B cell (primary cell): ENCODE measurements around the gene LILRA2. TPM values are rescaled to one million over a fixed set of nuclear protein-coding genes. Genes with fewer than 3 reads are reported as not detected.

Experiments used
- ATAC-seq: fragments of 200-7000 bp; cut with Tn5 transposase; one replicate; pipeline ENCODE4 v1.10.0; 2021; ENCODE audit warnings: low read depth, mild to moderate bottlenecking, moderate number of reproducible peaks, moderate library complexity
- CTCF ChIA-PET: fragments of 350-600 bp; sonication (Branson Sonifier 250); formaldehyde crosslinking; loops from one replicate; lab custom pipeline; 2021; ENCODE audit warnings: antibody characterized with exemption, inconsistent platforms; lab: Charles Lee
- POLR2A ChIA-PET: fragments of 350-600 bp; sonication (Branson Sonifier 250); formaldehyde crosslinking; loops from one replicate; lab custom pipeline; 2021; ENCODE audit warnings: antibody characterized with exemption; lab: Charles Lee
- DNase-seq: peaks from one replicate; pipeline ENCODE4 v3.0.0; 2013
- H2AFZ ChIP-seq: 2 replicates; pipeline ENCODE4 v1.6.1; 2012; ENCODE audit warnings: mild to moderate bottlenecking, low read depth, low read length; ENCODE audit not compliant: insufficient read depth, poor library complexity, severe bottlenecking
- H3K27ac ChIP-seq, 2 donors: 1 replicate in 1 of 2; 2 replicates in 1 of 2; pipeline ENCODE4 v1.5.1; 2012 to 2013; ENCODE audit warnings: low read length in 2 of 2, mild to moderate bottlenecking in 2 of 2, moderate library complexity in 1 of 2
- H3K27me3 ChIP-seq, 4 experiments: fragments of 200-600 bp in 1 of 4; sonication (generic) in 1 of 4; replicated peaks in 1 of 4; 1 replicate in 2 of 4; 2 replicates in 2 of 4; pipeline versions ENCODE4 v1.6.1 to v1.7.0; 2013 to 2016; ENCODE audit warnings: low read length in 3 of 4, mild to moderate bottlenecking in 2 of 4, mixed read lengths in 1 of 4, moderate library complexity in 1 of 4; ENCODE audit not compliant: insufficient read depth in 4 of 4, control insufficient read depth in 3 of 4; ENCODE audit errors: control extremely low read depth in 1 of 4
- H3K36me3 ChIP-seq, 2 experiments: replicated peaks in 1 of 2; 1 replicate in 1 of 2; 2 replicates in 1 of 2; pipeline versions ENCODE4 v1.6.1 to v1.7.1; 2013; ENCODE audit warnings: low read length in 1 of 2; ENCODE audit not compliant: insufficient read depth in 2 of 2, control insufficient read depth in 1 of 2; ENCODE audit errors: control extremely low read depth in 1 of 2, extremely low read depth in 1 of 2
- H3K4me1 ChIP-seq, 2 donors: fragments of 200-600 bp in 1 of 2; sonication (generic) in 1 of 2; 1 replicate in 1 of 2; 2 replicates in 1 of 2; pipeline versions ENCODE4 v1.5.1 to v1.6.1; 2013 to 2017; ENCODE audit warnings: low read length in 2 of 2; ENCODE audit not compliant: control insufficient read depth in 2 of 2, insufficient read depth in 2 of 2
- H3K4me2 ChIP-seq: replicated peaks from 2 replicates; pipeline ENCODE3; 2012; ENCODE audit warnings: mild to moderate bottlenecking, low read depth, low read length; ENCODE audit not compliant: poor library complexity, severe bottlenecking
- H3K4me3 ChIP-seq, 5 experiments: fragments of 200-600 bp in 1 of 5; sonication (generic) in 1 of 5; 1 replicate in 3 of 5; 2 replicates in 2 of 5; pipeline versions ENCODE4 v1.5.1 to v1.7.0; 2011 to 2016; ENCODE audit warnings: low read length in 4 of 5, mild to moderate bottlenecking in 4 of 5, low read depth in 2 of 5, control low read depth in 1 of 5, moderate library complexity in 1 of 5; ENCODE audit not compliant: insufficient read depth in 1 of 5; ENCODE audit errors: control extremely low read depth in 1 of 5, extremely low read depth in 1 of 5
- H3K79me2 ChIP-seq: fragments of 200-600 bp; sonication (generic); one replicate; pipeline ENCODE4 v1.6.0; 2016; ENCODE audit warnings: low read length; ENCODE audit not compliant: control insufficient read depth, insufficient read depth
- H3K9ac ChIP-seq: fragments of 200-600 bp; sonication (generic); 2 replicates; pipeline ENCODE4 v1.6.1; 2017; ENCODE audit warnings: mild to moderate bottlenecking, low read length, moderate library complexity
- H3K9me3 ChIP-seq, 3 donors: one replicate each; pipeline versions ENCODE4 v1.6.1 to v1.7.1; 2013; ENCODE audit warnings: low read length in 2 of 3; ENCODE audit not compliant: control insufficient read depth in 2 of 3, insufficient read depth in 1 of 3; ENCODE audit errors: control extremely low read depth in 1 of 3
- H4K20me1 ChIP-seq: 2 replicates; pipeline ENCODE4 v1.6.0; 2012; ENCODE audit warnings: mild to moderate bottlenecking, low read length; ENCODE audit not compliant: insufficient read depth, control insufficient read depth, poor library complexity, severe bottlenecking
- H3K27ac Mint-ChIP-seq: one replicate; pipeline ENCODE4 v1.8.0; 2021; ENCODE audit warnings: mixed read lengths
- H3K27me3 Mint-ChIP-seq: one replicate; pipeline ENCODE4 v1.8.0; 2021; ENCODE audit warnings: mixed read lengths
- H3K4me1 Mint-ChIP-seq: one replicate; pipeline ENCODE4 v1.8.0; 2021; ENCODE audit warnings: mixed read lengths
- H3K4me3 Mint-ChIP-seq: one replicate; pipeline ENCODE4 v1.8.0; 2021; ENCODE audit warnings: mixed read lengths
- H3K9me3 Mint-ChIP-seq: one replicate; pipeline ENCODE4 v1.8.0; 2022; ENCODE audit warnings: mixed read lengths; ENCODE audit not compliant: insufficient read depth
- EZH2 ChIP-seq: IDR thresholded peaks from 2 replicates; pipeline ENCODE4 v1.6.1; 2012; ENCODE audit warnings: borderline replicate concordance, low read depth, mild to moderate bottlenecking, moderate library complexity, low read length; ENCODE audit not compliant: insufficient read depth, poor library complexity, severe bottlenecking
- WGBS: methylation state at CpG from one replicate; pipeline ENCODE4 v1.1.5; 2013; ENCODE audit warnings: missing lambda C conversion rate; ENCODE audit not compliant: insufficient coverage; 5-methylcytosine and 5-hydroxymethylcytosine counted together
- intact Hi-C: fragments of 100-400 bp; cut with micrococcal nuclease; formaldehyde crosslinking; loops from one replicate; pipeline ENCODE4 v1.10.0; 2022
- polyA plus RNA-seq: library from polyadenylated mRNA; depleted of rRNA; stranded (reverse); fragments of >200 nt; gene quantifications from 2 replicates; pipeline ENCODE4 v1.2.3, GENCODE V29; 2012
- total RNA-seq, 2 donors: library from RNA; stranded (reverse); fragments of 120-200 nt in 1 of 2; gene quantifications; 1 replicate in 1 of 2; 2 replicates in 1 of 2; pipeline versions ENCODE4 v1.2.3 to v1.2.4, GENCODE V29; 2013 to 2022
- TF ChIP-seq, protein P1 (sequence below): fragments of 200-600 bp; IDR thresholded peaks from one replicate; pipeline ENCODE4 v1.8.0; 2022; ENCODE audit warnings: antibody characterized with exemption, mild to moderate bottlenecking

The LILRA2 gene
- total and polyA plus RNA-seq, 2 donors (not counting 1 experiment from before 2014, with no cell fraction given) = 0.25 to 2.8 TPM

DNA sequence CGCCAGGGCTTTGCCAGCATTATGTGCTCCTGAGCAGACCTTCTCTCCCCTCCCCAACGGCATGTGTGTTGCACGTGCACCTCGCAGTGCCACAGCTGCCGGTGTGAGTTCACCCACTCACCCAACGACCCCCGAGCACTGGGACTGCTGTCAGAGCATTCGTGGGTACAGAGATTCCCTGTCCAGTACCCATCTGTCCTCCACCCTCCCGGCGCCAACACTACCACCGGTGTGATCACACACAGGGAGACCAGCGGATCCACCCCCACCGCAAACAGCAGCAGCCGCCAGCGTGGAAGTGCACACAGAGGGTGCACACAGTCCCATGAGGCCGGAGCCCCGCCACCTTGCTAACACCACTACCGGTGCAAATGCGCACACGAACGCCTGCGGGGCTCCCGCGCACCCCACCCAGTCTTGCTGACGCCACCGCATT is 35.8 kb downstream of the LILRA2 start:
- no peak overlapping the region for H3K27ac Mint-ChIP-seq
- H3K9me3 Mint-ChIP-seq = peaks cover 4% of the 10 kb centered on the region
- H3K27me3 ChIP-seq = no peaks in the 10 kb centered on the region
- H3K9ac ChIP-seq = no peak overlapping the region
- no peak overlapping the region for H3K4me3 Mint-ChIP-seq
- no peaks in the 10 kb centered on the region for H4K20me1 ChIP-seq
- ChIA-PET POLR2A (no interaction called here), CTCF (interaction anchor here (0.8 to 1.7 kb wide), 2 partner anchors 10 to 128 kb away, joined by 3 to 7 read pairs; no protein-coding TSS in a partner anchor)
- H2AFZ ChIP-seq = no peak overlapping the region
- WGBS = 94% methylated on average over 26 of the region's 26 CpGs
- no peak overlapping the region for H3K4me3 ChIP-seq
- H3K9me3 ChIP-seq = peaks cover 0 to 4% (median 2%) of the 10 kb centered on the region in 3 donors
- H3K4me1 Mint-ChIP-seq = peaks cover 54% of the 10 kb centered on the region
- peaks cover 37 to 46% of the 10 kb centered on the region in 2 donors for H3K4me1 ChIP-seq
- H3K27ac ChIP-seq = no peak overlapping the region
- no peak for ATAC-seq
- H3K79me2 ChIP-seq = peaks cover 9% of the 10 kb centered on the region
- H3K27me3 Mint-ChIP-seq = no peaks in the 10 kb centered on the region
- no peaks in the 10 kb centered on the region for H3K36me3 ChIP-seq
- DNase-seq = no peak
- intact Hi-C loops = no loop called here
- TF ChIP-seq EZH2 = no peak
- TF ChIP-seq, protein P1, sequence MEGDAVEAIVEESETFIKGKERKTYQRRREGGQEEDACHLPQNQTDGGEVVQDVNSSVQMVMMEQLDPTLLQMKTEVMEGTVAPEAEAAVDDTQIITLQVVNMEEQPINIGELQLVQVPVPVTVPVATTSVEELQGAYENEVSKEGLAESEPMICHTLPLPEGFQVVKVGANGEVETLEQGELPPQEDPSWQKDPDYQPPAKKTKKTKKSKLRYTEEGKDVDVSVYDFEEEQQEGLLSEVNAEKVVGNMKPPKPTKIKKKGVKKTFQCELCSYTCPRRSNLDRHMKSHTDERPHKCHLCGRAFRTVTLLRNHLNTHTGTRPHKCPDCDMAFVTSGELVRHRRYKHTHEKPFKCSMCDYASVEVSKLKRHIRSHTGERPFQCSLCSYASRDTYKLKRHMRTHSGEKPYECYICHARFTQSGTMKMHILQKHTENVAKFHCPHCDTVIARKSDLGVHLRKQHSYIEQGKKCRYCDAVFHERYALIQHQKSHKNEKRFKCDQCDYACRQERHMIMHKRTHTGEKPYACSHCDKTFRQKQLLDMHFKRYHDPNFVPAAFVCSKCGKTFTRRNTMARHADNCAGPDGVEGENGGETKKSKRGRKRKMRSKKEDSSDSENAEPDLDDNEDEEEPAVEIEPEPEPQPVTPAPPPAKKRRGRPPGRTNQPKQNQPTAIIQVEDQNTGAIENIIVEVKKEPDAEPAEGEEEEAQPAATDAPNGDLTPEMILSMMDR = no peak
- no peak overlapping the region for H3K4me2 ChIP-seq

DNA sequence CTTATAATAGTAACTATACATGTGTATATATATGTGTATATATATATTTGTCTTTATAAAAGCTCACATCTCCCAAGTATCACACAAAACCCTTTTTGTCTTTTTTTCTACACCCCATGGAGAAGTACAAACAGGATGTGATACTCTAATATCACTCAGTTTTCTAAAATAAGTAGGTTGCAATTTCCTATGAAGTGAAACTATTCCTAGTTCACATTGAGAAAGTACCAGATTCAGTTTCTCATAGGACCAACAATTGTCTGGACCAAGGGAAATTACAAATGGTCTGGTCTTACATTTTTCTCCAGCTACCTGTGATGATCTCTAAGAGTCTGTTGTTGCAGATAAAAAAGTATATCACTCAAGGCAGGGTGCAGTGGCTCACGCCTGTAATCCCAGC is 38.8 kb downstream of the LILRA2 start:
- no peak for ATAC-seq
- Histone ChIP-seq H3K4me2 (peak overlapping the region; percentile 65), H3K27ac (no peak overlapping the region), H3K36me3 (no peaks in the 10 kb centered on the region), H3K79me2 (peaks cover 17% of the 10 kb centered on the region), H4K20me1 (no peaks in the 10 kb centered on the region), H3K9ac (no peak overlapping the region), H3K4me3 (no peak overlapping the region), H2AFZ (no peak overlapping the region), H3K4me1 (peaks cover 45 to 50% of the 10 kb centered on the region in 2 donors), H3K9me3 (no peaks in the 10 kb centered on the region), H3K27me3 (no peaks in the 10 kb centered on the region)
- POLR2A ChIA-PET = no interaction called here
- Mint-ChIP-seq H3K4me3 (no peak overlapping the region), H3K27ac (peak overlapping the region; percentile 3), H3K9me3 (no peaks in the 10 kb centered on the region), H3K27me3 (no peaks in the 10 kb centered on the region), H3K4me1 (peaks cover 61% of the 10 kb centered on the region)
- 88% methylated on average over 1 of the region's 1 CpG for WGBS
- TF ChIP-seq, protein P1 = no peak
- no peak for TF ChIP-seq EZH2
- CTCF ChIA-PET = interaction anchor here (0.6 kb wide), 1 partner anchor 179 kb away, joined by 3 read pairs; no protein-coding TSS in a partner anchor
- intact Hi-C loops = loop anchor here (10.0 kb wide), 1 partner anchor 48 kb away; no protein-coding TSS in a partner anchor
- no peak for DNase-seq
